GM20000 (cell line): Measurements from ENCODE around the gene NFKBIE.

Source experiments
- DNase-seq: peaks from one replicate; pipeline ENCODE4 v3.0.0; 2012; ENCODE audit warnings: low spot score
- TF ChIP-seq, protein P1 (sequence below): IDR thresholded peaks from 2 replicates; pipeline ENCODE4 v1.5.1; 2012; ENCODE audit warnings: mild to moderate bottlenecking, control low read depth; ENCODE audit errors: extremely low read depth, missing control alignments

The NFKBIE gene

DNA sequence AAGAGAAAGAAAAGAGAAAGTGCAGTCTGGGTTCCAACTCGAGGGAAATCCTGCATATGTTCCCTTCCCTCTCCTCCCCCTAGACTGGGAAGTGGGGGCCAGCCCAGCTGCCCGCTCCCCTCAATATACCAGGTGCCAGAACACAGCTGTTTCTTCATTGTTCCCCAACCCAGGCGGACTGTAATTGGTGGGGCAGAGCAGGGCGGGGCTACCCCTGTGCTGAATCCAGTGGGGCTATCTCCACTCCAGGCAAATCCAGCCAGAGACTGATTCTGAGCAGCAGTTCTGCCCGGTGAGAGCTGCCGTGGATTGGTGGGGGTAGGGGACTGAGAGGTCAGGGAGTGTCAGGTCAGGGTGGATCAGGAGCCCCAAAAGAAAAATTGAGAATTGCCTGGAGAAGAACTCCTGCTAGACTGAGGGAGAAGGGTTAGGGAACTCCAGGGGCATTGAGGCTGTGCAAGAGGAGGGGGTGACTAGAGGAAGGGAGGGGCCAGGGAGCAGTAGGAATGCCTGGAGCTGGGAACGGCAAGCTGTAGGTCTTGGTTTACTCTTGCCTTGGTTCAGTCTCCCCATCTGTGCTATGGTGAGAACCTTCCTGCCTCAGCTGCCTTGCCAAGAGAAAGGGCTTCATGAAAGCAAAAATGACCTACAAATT lies 48.5 kb downstream of the NFKBIE start, which contains the start of gene MYMX:
Gene MYMX, plus strand, starts transcription at position 250 of the 655 bp plus-strand sequence. CDS start 546 bp downstream, outside the sequence.
- DNase-seq: peak; percentile 10
- TF ChIP-seq, protein P1, sequence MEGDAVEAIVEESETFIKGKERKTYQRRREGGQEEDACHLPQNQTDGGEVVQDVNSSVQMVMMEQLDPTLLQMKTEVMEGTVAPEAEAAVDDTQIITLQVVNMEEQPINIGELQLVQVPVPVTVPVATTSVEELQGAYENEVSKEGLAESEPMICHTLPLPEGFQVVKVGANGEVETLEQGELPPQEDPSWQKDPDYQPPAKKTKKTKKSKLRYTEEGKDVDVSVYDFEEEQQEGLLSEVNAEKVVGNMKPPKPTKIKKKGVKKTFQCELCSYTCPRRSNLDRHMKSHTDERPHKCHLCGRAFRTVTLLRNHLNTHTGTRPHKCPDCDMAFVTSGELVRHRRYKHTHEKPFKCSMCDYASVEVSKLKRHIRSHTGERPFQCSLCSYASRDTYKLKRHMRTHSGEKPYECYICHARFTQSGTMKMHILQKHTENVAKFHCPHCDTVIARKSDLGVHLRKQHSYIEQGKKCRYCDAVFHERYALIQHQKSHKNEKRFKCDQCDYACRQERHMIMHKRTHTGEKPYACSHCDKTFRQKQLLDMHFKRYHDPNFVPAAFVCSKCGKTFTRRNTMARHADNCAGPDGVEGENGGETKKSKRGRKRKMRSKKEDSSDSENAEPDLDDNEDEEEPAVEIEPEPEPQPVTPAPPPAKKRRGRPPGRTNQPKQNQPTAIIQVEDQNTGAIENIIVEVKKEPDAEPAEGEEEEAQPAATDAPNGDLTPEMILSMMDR: no peak

DNA sequence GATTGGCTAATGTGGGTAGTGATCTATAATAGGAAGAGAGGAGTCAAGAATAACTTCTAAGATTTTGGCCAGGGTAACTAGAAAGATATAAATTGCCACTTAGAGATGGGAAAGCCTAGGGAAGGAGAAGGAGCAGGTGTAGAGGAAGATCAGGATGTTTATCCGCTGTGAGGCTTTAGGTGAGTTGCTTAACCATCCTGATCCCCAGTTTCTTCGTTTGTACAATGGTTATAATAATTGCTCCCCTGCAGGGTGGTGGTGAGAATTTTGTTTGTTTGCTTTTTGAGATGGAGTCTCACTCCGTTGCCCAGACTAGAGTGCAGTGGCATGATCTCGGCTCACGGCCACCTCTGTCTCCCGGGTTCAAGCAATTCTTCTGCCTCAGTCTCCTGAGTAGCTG lies 51.0 kb downstream of the NFKBIE start:
- TF ChIP-seq, protein P1: no peak
- DNase-seq: no peak

DNA sequence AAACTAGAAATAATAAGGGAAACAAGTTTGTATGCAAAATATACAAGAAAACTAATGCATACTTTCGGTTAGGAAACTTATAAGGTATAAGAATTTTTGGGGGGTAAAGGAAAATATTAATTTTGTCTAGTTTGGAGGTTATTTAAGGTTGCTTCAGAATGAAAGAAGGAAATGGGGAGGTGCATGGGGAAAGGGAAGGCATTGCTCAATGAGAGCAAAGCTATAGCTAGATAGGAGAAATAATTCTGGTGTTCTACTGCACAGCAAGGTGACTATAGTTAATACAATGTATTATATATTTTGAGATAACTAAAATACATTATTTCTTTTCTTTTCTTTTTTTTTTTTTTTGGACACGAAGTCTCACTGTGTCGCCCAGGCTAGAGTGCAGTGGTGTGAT lies 54.1 kb downstream of the NFKBIE start:
- TF ChIP-seq, protein P1: no peak
- no peak for DNase-seq
